Measurements from ENCODE around the gene PSKH1.

DNA sequence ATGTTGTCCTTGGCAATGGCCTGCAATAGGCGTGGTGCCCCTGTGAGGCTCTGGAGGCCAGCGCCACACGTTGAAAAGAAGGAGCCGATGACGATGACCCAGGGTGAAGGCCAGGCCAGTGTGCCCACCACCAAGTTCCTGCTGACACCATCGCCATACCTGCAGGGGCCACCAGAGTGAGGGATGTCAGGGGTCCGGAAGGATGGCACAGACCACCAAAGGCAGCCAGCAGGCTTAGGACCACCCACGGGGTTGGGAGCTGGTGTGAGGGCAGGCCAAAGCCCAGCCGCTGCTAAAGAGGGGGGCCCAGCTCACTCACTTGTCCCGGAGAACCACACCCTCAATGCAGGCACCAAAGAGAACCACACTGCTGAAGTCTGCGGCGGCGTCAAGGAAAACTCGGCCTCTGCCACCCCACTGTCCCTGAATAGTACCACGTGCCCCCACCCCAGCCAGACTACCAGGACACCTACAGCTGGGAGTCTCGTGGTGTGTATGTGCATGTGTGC, 57.3 kb downstream of the PSKH1 start:
- TF ChIP-seq, protein P1, sequence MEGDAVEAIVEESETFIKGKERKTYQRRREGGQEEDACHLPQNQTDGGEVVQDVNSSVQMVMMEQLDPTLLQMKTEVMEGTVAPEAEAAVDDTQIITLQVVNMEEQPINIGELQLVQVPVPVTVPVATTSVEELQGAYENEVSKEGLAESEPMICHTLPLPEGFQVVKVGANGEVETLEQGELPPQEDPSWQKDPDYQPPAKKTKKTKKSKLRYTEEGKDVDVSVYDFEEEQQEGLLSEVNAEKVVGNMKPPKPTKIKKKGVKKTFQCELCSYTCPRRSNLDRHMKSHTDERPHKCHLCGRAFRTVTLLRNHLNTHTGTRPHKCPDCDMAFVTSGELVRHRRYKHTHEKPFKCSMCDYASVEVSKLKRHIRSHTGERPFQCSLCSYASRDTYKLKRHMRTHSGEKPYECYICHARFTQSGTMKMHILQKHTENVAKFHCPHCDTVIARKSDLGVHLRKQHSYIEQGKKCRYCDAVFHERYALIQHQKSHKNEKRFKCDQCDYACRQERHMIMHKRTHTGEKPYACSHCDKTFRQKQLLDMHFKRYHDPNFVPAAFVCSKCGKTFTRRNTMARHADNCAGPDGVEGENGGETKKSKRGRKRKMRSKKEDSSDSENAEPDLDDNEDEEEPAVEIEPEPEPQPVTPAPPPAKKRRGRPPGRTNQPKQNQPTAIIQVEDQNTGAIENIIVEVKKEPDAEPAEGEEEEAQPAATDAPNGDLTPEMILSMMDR (IDR thresholded peaks at IDR 0.05; ENCODE audit: poor library complexity, severe bottlenecking) = no peak
- no peak for TF ChIP-seq EP300 (conservative IDR thresholded peaks at IDR 0.05; ENCODE audit: poor library complexity, severe bottlenecking)
- no peak for TF ChIP-seq EZH2 (IDR thresholded peaks at IDR 0.05; ENCODE audit: borderline replicate concordance, insufficient read depth, low read length, poor library complexity, severe bottlenecking)
- TF ChIP-seq SMC3 (conservative IDR thresholded peaks at IDR 0.05; ENCODE audit: poor library complexity) = no peak
